HepG2 (cell line): ENCODE data around the gene GNAI2. TPM values are rescaled to one million over a fixed set of nuclear protein-coding genes. Genes with fewer than 3 reads are reported as not detected.
A peak's percentile ranks its signal among the peaks of the same experiment; 100 is the strongest.

Experiments
- BCL6 ChIP-seq: IDR thresholded peaks from 2 replicates; pipeline ENCODE4 v1.6.1; 2016; ENCODE audit warnings: missing genetic modification reagents, missing compliant biosample characterization
- ELF3 ChIP-seq: IDR thresholded peaks from 2 replicates; pipeline ENCODE4 v1.6.1; 2016; ENCODE audit warnings: missing genetic modification reagents, missing compliant biosample characterization
- ERF ChIP-seq: IDR thresholded peaks from 2 replicates; pipeline ENCODE4 v1.6.1; 2018; ENCODE audit warnings: missing biosample characterization, missing genetic modification reagents
- FOXO4 ChIP-seq: sonication (generic); formaldehyde crosslinking; conservative IDR thresholded peaks from 2 replicates; pipeline ENCODE4 v1.8.1; 2023; ENCODE audit warnings: missing genetic modification reagents
- GATAD2A ChIP-seq: IDR thresholded peaks from 2 replicates; pipeline ENCODE4 v1.6.1; 2016
- GMEB1 ChIP-seq: sonication (generic); formaldehyde crosslinking; IDR thresholded peaks from 2 replicates; pipeline ENCODE4 v1.5.1; 2020; ENCODE audit warnings: missing genetic modification reagents, mild to moderate bottlenecking, borderline replicate concordance
- KDM1A ChIP-seq: IDR thresholded peaks from 2 replicates; pipeline ENCODE4 v1.6.1; 2016; ENCODE audit warnings: missing compliant biosample characterization
- KLF16 ChIP-seq, 2 experiments: sonication (generic) in 1 of 2; formaldehyde crosslinking in 1 of 2; IDR thresholded peaks; 2 replicates each; pipeline versions ENCODE4 v1.6.1 to v1.8.0; 2016 to 2023; ENCODE audit warnings: missing genetic modification reagents in 2 of 2, missing compliant biosample characterization in 1 of 2
- KLF6 ChIP-seq: IDR thresholded peaks from 2 replicates; pipeline ENCODE4 v1.8.0; 2016; ENCODE audit warnings: missing biosample characterization, missing genetic modification reagents
- MIER2 ChIP-seq: IDR thresholded peaks from 2 replicates; pipeline ENCODE4 v1.6.1; 2016; ENCODE audit warnings: missing biosample characterization, missing genetic modification reagents
- RBFOX2 ChIP-seq: fragments of 200-400 bp; formaldehyde crosslinking; IDR thresholded peaks from 2 replicates; pipeline ENCODE4 v1.6.1; 2017; ENCODE audit warnings: low read depth, mild to moderate bottlenecking, low read length
- RBM22 ChIP-seq: fragments of 200-400 bp; formaldehyde crosslinking; optimal IDR thresholded peaks from 2 replicates; pipeline ENCODE3; 2017; ENCODE audit warnings: mild to moderate bottlenecking, low read length, moderate library complexity
- SAFB2 ChIP-seq: sonication (generic); formaldehyde crosslinking; IDR thresholded peaks from 2 replicates; pipeline ENCODE4 v1.5.1; 2020; ENCODE audit warnings: missing genetic modification reagents, low read depth, mild to moderate bottlenecking, borderline replicate concordance
- SAP130 ChIP-seq: IDR thresholded peaks from 2 replicates; pipeline ENCODE4 v1.6.1; 2016; ENCODE audit warnings: low read depth
- SMC3 ChIP-seq: IDR thresholded peaks from 2 replicates; pipeline ENCODE4 v1.6.1; 2011; ENCODE audit warnings: low read length, improper control_type of control experiment
- SRF ChIP-seq: IDR thresholded peaks from 2 replicates; pipeline ENCODE4 v1.6.1; 2011; ENCODE audit warnings: mild to moderate bottlenecking, low read depth, low read length, moderate library complexity
- STAG1 ChIP-seq: sonication (generic); formaldehyde crosslinking; IDR thresholded peaks from 2 replicates; pipeline ENCODE4 v1.4.0; 2020; ENCODE audit warnings: missing genetic modification reagents
- YEATS2 ChIP-seq: sonication (generic); formaldehyde crosslinking; IDR thresholded peaks from 2 replicates; pipeline ENCODE4 v1.4.0; 2020; ENCODE audit warnings: missing genetic modification reagents, borderline replicate concordance
- ZFP91 ChIP-seq: sonication (generic); formaldehyde crosslinking; IDR thresholded peaks from 2 replicates; pipeline ENCODE4 v1.9.0; 2022; ENCODE audit warnings: missing genetic modification reagents, mild to moderate bottlenecking, borderline replicate concordance
- ZFX ChIP-seq: sonication (generic); formaldehyde crosslinking; IDR thresholded peaks from 2 replicates; pipeline ENCODE4 v1.4.0; 2020; ENCODE audit warnings: mild to moderate bottlenecking, low read depth, missing genetic modification reagents, moderate library complexity
- ZHX1 ChIP-seq: sonication (generic); formaldehyde crosslinking; IDR thresholded peaks from 2 replicates; pipeline ENCODE4 v1.8.1; 2022; ENCODE audit warnings: low read depth, mild to moderate bottlenecking, missing genetic modification reagents
- ZNF746 ChIP-seq: sonication (generic); formaldehyde crosslinking; IDR thresholded peaks from 2 replicates; pipeline ENCODE4 v1.8.0; 2022; ENCODE audit warnings: mild to moderate bottlenecking, missing genetic modification reagents
- polyA plus RNA-seq, 8 experiments: library from polyadenylated mRNA; depleted of rRNA in 3 of 8; stranded (reverse) in 7 of 8; unstranded in 1 of 8; fragments of >200 nt; fragmentation: Illumina TruSeq in 4 of 8; extraction: Trizol in 4 of 8; gene quantifications; 2 replicates each; pipeline versions ENCODE4 v1.2.1 to v1.2.3, GENCODE V29; 2011 to 2016; ENCODE audit warnings: low read depth in 4 of 8, missing spikeins in 1 of 8, mixed read lengths in 1 of 8; ENCODE audit not compliant: insufficient read depth in 1 of 8
- total RNA-seq, 5 experiments: library from RNA; depleted of rRNA; stranded (reverse); fragments of >200 nt; fragmentation: Illumina TruSeq; extraction: Trizol; gene quantifications; 2 replicates each; pipeline ENCODE4 v1.2.3, GENCODE V29; 2016; ENCODE audit warnings: low read depth in 1 of 5

GNAI2 gene
- total and polyA plus RNA-seq, 2 of the 13 experiments (the other 11 are each of a cell fraction or from before 2014, with no cell fraction given) = 51.1 to 66.2 TPM

GRCh38 chr3:50272911-50273688 lies 37.1 kb downstream of the GNAI2 start (continued):
- TF ChIP-seq GMEB1 (CRISPR knock-in tag) (peak; percentile 29; the same call in 1 of the 2 replicates), SRF (no peak), KLF6 (CRISPR knock-in tag) (0 out of 2 replicates have a peak, but pooled peaks have one; percentile 68), KLF16 (CRISPR knock-in tag; IDR thresholded peaks at IDR 0.05) (0 out of 4 replicates have a peak, but pooled peaks of 1 of the 2 experiments have one; percentile 40), ELF3 (peak; percentile 43; the same call in 1 of the 2 replicates), FOXO4 (CRISPR knock-in tag) (0 out of 2 replicates have a peak, but pooled peaks have one; percentile 6), STAG1 (CRISPR knock-in tag) (peak; percentile 97), MIER2 (CRISPR knock-in tag) (0 out of 2 replicates have a peak, but pooled peaks have one; percentile 45), RBM22 (peak; percentile 80), RBFOX2 (peak; percentile 80), ZNF746 (CRISPR knock-in tag) (peak; percentile 36; the same call in 1 of the 2 replicates), ZFX (CRISPR knock-in tag) (peak; percentile 46; the same call in 1 of the 2 replicates), SAP130 (CRISPR knock-in tag) (peak; percentile 53), ZHX1 (CRISPR knock-in tag) (peak; percentile 96), SAFB2 (CRISPR knock-in tag) (no peak), YEATS2 (CRISPR knock-in tag) (peak; percentile 66), KDM1A (CRISPR knock-in tag) (no peak), ZFP91 (CRISPR knock-in tag) (peak; percentile 67; the same call in 1 of the 2 replicates), GATAD2A (CRISPR knock-in tag) (peak; percentile 79), BCL6 (CRISPR knock-in tag) (peak; percentile 45; the same call in 1 of the 2 replicates), SMC3 (peak; percentile 79; the same call in 1 of the 2 replicates), ERF (CRISPR knock-in tag) (peak; percentile 76; the same call in 1 of the 2 replicates)
